ENCODE results near the gene SNORC.

DNA sequence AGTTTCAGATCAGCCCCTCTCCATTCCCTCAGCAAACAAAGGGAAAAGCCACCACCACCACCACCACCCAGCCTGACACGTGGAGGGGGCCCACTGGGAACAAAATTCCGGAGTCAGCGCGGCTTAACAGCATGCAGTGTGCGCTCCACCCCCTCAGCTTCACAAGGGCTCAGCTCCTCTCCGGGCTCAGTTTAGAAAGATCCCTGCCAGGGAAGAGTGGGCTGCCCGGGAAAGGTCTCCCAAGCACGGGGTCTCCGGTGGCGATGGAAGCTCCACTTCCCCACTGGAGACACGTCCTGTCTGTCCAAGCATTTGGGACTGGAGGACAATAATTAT is 55.7 kb downstream of the SNORC start:
- no peak for TF ChIP-seq POLR2AphosphoS5 (IDR thresholded peaks at IDR 0.05)
- TF ChIP-seq, protein P1, sequence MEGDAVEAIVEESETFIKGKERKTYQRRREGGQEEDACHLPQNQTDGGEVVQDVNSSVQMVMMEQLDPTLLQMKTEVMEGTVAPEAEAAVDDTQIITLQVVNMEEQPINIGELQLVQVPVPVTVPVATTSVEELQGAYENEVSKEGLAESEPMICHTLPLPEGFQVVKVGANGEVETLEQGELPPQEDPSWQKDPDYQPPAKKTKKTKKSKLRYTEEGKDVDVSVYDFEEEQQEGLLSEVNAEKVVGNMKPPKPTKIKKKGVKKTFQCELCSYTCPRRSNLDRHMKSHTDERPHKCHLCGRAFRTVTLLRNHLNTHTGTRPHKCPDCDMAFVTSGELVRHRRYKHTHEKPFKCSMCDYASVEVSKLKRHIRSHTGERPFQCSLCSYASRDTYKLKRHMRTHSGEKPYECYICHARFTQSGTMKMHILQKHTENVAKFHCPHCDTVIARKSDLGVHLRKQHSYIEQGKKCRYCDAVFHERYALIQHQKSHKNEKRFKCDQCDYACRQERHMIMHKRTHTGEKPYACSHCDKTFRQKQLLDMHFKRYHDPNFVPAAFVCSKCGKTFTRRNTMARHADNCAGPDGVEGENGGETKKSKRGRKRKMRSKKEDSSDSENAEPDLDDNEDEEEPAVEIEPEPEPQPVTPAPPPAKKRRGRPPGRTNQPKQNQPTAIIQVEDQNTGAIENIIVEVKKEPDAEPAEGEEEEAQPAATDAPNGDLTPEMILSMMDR (IDR thresholded peaks at IDR 0.05), result no peak

All from prostate gland (tissue), 2 donors.